Tibial nerve (tissue), 4 donors: ENCODE measurements around the gene GUCY2C. TPM values are rescaled to one million over a fixed set of nuclear protein-coding genes. Genes with fewer than 3 reads are reported as not detected.

Source experiments
- DNase-seq, 2 donors: peaks; one replicate each; pipeline ENCODE4 v3.0.0-alpha.2; 2019; ENCODE audit warnings: low spot score in 2 of 2
- H3K27ac ChIP-seq, 4 donors: fragments of 200-600 bp; sonication (generic) in 3 of 4; one replicate each; pipeline ENCODE4 v1.5.1; 2017 to 2019; ENCODE audit warnings: mild to moderate bottlenecking in 1 of 4
- H3K27me3 ChIP-seq, 2 donors: fragments of 200-600 bp; sonication (generic) in 1 of 2; one replicate each; pipeline versions ENCODE4 v1.5.1 to v1.6.0; 2017 to 2019
- H3K36me3 ChIP-seq, 3 donors: fragments of 200-600 bp; sonication (generic); one replicate each; pipeline ENCODE4 v1.5.1; 2018 to 2019
- H3K4me1 ChIP-seq, 4 donors: fragments of 200-600 bp; sonication (generic) in 3 of 4; one replicate each; pipeline ENCODE4 v1.5.1; 2017 to 2019
- H3K4me3 ChIP-seq, 4 donors: fragments of 200-600 bp; sonication (generic) in 3 of 4; one replicate each; pipeline ENCODE4 v1.5.1; 2017 to 2019; ENCODE audit warnings: mild to moderate bottlenecking in 1 of 4, moderate library complexity in 1 of 4
- H3K9me3 ChIP-seq, 4 donors: fragments of 200-600 bp; sonication (generic) in 3 of 4; one replicate each; pipeline ENCODE4 v1.5.1; 2017 to 2019
- EP300 ChIP-seq, 2 donors: sonication (generic); formaldehyde crosslinking; IDR thresholded peaks; one replicate each; pipeline ENCODE4 v1.6.1; 2017; ENCODE audit warnings: antibody characterized with exemption in 2 of 2, mild to moderate bottlenecking in 1 of 2
- POLR2A ChIP-seq, 2 donors: fragments of 450-650 bp; IDR thresholded peaks; one replicate each; pipeline ENCODE4 v1.6.1; 2017; ENCODE audit warnings: antibody characterized with exemption in 2 of 2, mild to moderate bottlenecking in 2 of 2, moderate library complexity in 2 of 2
- WGBS, 2 donors: methylation state at CpG; one replicate each; pipeline ENCODE4 v1.1.5; 2018; 5-methylcytosine and 5-hydroxymethylcytosine counted together
- total RNA-seq, 4 donors: library from RNA; depleted of rRNA; stranded (reverse); fragments of >200 nt; gene quantifications; one replicate each; pipeline ENCODE4 v1.1.0, GENCODE V29; 2016
- TF ChIP-seq, protein P1 (sequence below), 5 experiments: fragments of 200-600 bp in 3 of 5; fragments of 450-650 bp in 2 of 5; sonication (generic) in 3 of 5; IDR thresholded peaks; one replicate each; pipeline ENCODE4 v1.5.1; 2016 to 2019; ENCODE audit warnings: antibody characterized with exemption in 5 of 5, mild to moderate bottlenecking in 3 of 5, moderate library complexity in 2 of 5

The GUCY2C gene
- total RNA-seq, 4 donors from 2014 or later, result not detected

- no peak for DNase-seq
- Histone ChIP-seq H3K36me3 (no peaks in the 10 kb centered on the region), H3K4me3 (no peak overlapping the region), H3K9me3 (no peaks in the 10 kb centered on the region), H3K27me3 (no peaks in the 10 kb centered on the region), H3K27ac (no peak overlapping the region), H3K4me1 (no peaks in the 10 kb centered on the region)
- 67 to 90% methylated on average over 1 of the region's 1 CpG for WGBS, 2 donors
- TF ChIP-seq, protein P1, sequence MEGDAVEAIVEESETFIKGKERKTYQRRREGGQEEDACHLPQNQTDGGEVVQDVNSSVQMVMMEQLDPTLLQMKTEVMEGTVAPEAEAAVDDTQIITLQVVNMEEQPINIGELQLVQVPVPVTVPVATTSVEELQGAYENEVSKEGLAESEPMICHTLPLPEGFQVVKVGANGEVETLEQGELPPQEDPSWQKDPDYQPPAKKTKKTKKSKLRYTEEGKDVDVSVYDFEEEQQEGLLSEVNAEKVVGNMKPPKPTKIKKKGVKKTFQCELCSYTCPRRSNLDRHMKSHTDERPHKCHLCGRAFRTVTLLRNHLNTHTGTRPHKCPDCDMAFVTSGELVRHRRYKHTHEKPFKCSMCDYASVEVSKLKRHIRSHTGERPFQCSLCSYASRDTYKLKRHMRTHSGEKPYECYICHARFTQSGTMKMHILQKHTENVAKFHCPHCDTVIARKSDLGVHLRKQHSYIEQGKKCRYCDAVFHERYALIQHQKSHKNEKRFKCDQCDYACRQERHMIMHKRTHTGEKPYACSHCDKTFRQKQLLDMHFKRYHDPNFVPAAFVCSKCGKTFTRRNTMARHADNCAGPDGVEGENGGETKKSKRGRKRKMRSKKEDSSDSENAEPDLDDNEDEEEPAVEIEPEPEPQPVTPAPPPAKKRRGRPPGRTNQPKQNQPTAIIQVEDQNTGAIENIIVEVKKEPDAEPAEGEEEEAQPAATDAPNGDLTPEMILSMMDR (IDR thresholded peaks at IDR 0.05), result no peak
- TF ChIP-seq POLR2A (IDR thresholded peaks at IDR 0.05) (no peak), EP300 (IDR thresholded peaks at IDR 0.05) (no peak)
Measured at GRCh38 chr12:14655284-14655683, 41.1 kb downstream of the GUCY2C start.

- H3K36me3 ChIP-seq, result no peaks in the 10 kb centered on the region
- H3K27ac ChIP-seq, result no peak overlapping the region
- DNase-seq, result no peak
- H3K4me1 ChIP-seq, result no peaks in the 10 kb centered on the region
- H3K4me3 ChIP-seq, result no peak overlapping the region
- no peaks in the 10 kb centered on the region for H3K9me3 ChIP-seq
- no peaks in the 10 kb centered on the region for H3K27me3 ChIP-seq
- TF ChIP-seq, protein P1 (IDR thresholded peaks at IDR 0.05), result no peak
- no peak for TF ChIP-seq EP300 (IDR thresholded peaks at IDR 0.05)
- no peak for TF ChIP-seq POLR2A (IDR thresholded peaks at IDR 0.05)
Measured at GRCh38 chr12:14654842-14655241, 41.6 kb downstream of the GUCY2C start.

DNA sequence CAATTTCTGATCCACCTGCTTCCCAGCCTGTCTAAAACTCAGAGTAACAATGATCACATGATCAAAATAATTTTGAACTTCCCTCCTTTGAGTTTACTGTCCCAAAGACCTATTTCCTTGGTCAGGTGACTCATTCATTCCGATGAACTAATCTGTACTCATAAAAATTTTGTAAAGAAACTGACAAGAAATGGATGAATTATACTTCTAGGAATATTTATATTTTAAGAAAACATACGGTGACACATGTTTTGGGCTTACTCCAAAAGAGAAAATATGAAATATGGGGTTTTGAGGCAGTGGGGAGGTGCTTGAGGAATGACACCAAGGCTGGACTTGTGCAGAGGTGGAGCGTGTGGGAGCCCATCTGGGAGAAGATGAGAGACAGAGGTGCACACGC lies 42.0 kb downstream of the GUCY2C start:
- Histone ChIP-seq H3K9me3 (no peaks in the 10 kb centered on the region), H3K27me3 (no peaks in the 10 kb centered on the region), H3K4me1 (no peaks in the 10 kb centered on the region), H3K27ac (no peak overlapping the region), H3K4me3 (no peak overlapping the region), H3K36me3 (no peaks in the 10 kb centered on the region)
- WGBS, 2 donors, result 86 to 89% methylated on average over 4 of the region's 4 CpGs
- no peak for DNase-seq
- no peak for TF ChIP-seq EP300 (IDR thresholded peaks at IDR 0.05)
- TF ChIP-seq, protein P1 (IDR thresholded peaks at IDR 0.05), result no peak
- TF ChIP-seq POLR2A (IDR thresholded peaks at IDR 0.05), result no peak

- Histone ChIP-seq H3K4me1 (no peaks in the 10 kb centered on the region), H3K36me3 (no peaks in the 10 kb centered on the region), H3K4me3 (no peak overlapping the region), H3K27ac (no peak overlapping the region), H3K27me3 (no peaks in the 10 kb centered on the region), H3K9me3 (no peaks in the 10 kb centered on the region)
- 87 to 90% methylated on average over 2 of the region's 2 CpGs for WGBS, 2 donors
- TF ChIP-seq, protein P1 (IDR thresholded peaks at IDR 0.05), result no peak
- TF ChIP-seq EP300 (IDR thresholded peaks at IDR 0.05), result no peak
- no peak for TF ChIP-seq POLR2A (IDR thresholded peaks at IDR 0.05)
- no peak for DNase-seq
Measured at GRCh38 chr12:14652483-14652882, 43.9 kb downstream of the GUCY2C start.

DNA sequence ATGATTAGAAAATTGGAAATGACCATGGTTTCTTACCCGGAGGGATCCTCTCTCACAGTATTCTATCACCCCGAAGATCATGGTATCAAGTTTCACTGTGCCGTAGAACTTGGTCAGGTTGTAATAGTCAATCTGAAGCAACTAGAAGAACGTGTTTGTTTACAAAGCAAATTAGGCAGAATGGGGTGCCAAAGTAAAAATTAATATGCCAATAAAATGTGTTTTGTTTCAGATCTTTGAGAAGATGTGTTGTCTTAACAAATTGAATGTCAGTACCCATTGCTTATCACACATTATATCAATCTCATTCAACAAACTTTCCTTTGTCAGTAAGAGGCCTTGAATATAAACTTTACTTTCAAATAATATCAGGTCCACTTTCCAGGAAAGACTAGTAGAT lies 45.0 kb downstream of the GUCY2C start:
- Histone ChIP-seq H3K27me3 (no peaks in the 10 kb centered on the region), H3K4me3 (no peak overlapping the region), H3K9me3 (no peaks in the 10 kb centered on the region), H3K27ac (no peak overlapping the region), H3K36me3 (no peaks in the 10 kb centered on the region), H3K4me1 (no peaks in the 10 kb centered on the region)
- no peak for TF ChIP-seq POLR2A (IDR thresholded peaks at IDR 0.05)
- TF ChIP-seq EP300 (IDR thresholded peaks at IDR 0.05), result no peak
- TF ChIP-seq, protein P1 (IDR thresholded peaks at IDR 0.05), result no peak
- DNase-seq, result no peak
- WGBS, 2 donors, result 60 to 66% methylated on average over 4 of the region's 4 CpGs
